ENCODE results near the gene VPS72. TPM values are rescaled to one million over a fixed set of nuclear protein-coding genes. Genes with fewer than 3 reads are reported as not detected.

Gene VPS72
- total RNA-seq, 1 donor = 34.7 TPM

DNA sequence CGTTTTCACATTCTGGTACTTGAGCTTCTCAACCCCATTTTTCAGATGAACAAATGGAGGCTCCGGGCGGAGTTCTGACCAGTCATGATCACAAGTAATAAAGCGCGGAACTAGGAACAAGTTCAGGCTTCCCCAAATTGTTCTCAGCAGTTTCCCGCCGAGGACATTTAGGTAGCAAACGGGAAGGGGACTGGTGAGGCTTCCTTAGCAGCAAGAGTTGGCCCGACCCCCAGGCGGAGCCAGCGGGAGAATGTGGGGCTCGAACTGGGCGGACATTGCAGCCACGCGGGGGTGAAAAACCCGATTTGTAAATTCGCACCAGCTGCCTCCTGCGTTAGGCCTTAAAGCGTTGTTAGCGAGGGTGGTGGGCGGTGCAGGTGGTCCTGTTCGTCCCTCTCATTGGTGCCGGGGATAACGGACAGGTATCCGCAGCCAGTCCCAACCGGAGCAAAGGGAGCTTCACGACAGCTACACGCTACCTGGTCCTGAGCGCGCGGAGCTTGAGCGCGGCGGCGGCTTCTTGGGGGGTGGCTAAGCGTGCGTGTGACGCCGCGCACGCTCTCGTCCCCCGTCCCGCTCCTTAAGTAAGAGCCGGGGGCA lies 58.9 kb downstream of the VPS72 start:
- H3K4me2 ChIP-seq (ENCODE audit: insufficient read depth, low read length) = peak overlapping the region; percentile 91
- peaks cover 10% of the 10 kb centered on the region for H3K4me1 ChIP-seq (ENCODE audit: insufficient read depth, low read length)
- no peaks in the 10 kb centered on the region for H3K36me3 ChIP-seq (ENCODE audit: insufficient read depth, low read length)
- peak; percentile 98 for DNase-seq (ENCODE audit: insufficient read length, low spot score, missing footprints)
- no peaks in the 10 kb centered on the region for H3K9me3 ChIP-seq (ENCODE audit: low read depth, low read length)
- peak overlapping the region; percentile 83 for H2AFZ ChIP-seq (ENCODE audit: low read length)
- H3K4me3 ChIP-seq (ENCODE audit: insufficient read depth, low read length) = peak overlapping the region; percentile 64
- TF ChIP-seq, protein P1, sequence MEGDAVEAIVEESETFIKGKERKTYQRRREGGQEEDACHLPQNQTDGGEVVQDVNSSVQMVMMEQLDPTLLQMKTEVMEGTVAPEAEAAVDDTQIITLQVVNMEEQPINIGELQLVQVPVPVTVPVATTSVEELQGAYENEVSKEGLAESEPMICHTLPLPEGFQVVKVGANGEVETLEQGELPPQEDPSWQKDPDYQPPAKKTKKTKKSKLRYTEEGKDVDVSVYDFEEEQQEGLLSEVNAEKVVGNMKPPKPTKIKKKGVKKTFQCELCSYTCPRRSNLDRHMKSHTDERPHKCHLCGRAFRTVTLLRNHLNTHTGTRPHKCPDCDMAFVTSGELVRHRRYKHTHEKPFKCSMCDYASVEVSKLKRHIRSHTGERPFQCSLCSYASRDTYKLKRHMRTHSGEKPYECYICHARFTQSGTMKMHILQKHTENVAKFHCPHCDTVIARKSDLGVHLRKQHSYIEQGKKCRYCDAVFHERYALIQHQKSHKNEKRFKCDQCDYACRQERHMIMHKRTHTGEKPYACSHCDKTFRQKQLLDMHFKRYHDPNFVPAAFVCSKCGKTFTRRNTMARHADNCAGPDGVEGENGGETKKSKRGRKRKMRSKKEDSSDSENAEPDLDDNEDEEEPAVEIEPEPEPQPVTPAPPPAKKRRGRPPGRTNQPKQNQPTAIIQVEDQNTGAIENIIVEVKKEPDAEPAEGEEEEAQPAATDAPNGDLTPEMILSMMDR (IDR thresholded peaks at IDR 0.05; ENCODE audit: extremely low read depth, low read depth, low read length) = no peak
- no peaks in the 10 kb centered on the region for H3K79me2 ChIP-seq (ENCODE audit: insufficient read depth, low read length)
- H3K27me3 ChIP-seq (ENCODE audit: insufficient read depth, low read length) = no peaks in the 10 kb centered on the region
- H3K27ac ChIP-seq (ENCODE audit: low read depth, low read length) = no peak overlapping the region
- H4K20me1 ChIP-seq (ENCODE audit: insufficient read depth, low read length) = no peaks in the 10 kb centered on the region

DNA sequence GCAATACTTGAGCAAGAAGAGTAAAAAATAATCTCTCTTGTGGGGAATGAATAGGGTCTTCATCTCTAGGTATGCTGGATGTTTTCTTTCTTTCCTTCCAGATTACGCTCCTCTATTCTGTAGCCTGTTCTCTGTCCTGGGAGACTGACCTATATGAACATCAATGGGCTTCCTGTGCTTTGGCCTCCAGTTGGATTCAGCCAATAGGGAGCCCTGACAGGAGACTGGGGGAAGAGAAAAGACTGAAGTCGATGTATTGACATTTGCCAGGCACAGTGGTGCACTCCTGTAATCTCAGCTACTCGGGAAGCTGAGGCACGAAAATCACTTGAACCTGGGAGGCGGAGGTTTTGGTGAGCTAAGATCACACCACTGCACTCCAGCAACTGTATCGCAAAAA lies 61.2 kb downstream of the VPS72 start:
- no peaks in the 10 kb centered on the region for H3K36me3 ChIP-seq (ENCODE audit: insufficient read depth, low read length)
- TF ChIP-seq, protein P1 (IDR thresholded peaks at IDR 0.05; ENCODE audit: extremely low read depth, low read depth, low read length) = no peak
- no peak overlapping the region for H3K4me3 ChIP-seq (ENCODE audit: insufficient read depth, low read length)
- no peak for DNase-seq (ENCODE audit: insufficient read length, low spot score, missing footprints)
- peaks cover 10% of the 10 kb centered on the region for H3K4me1 ChIP-seq (ENCODE audit: insufficient read depth, low read length)
- no peak overlapping the region for H3K27ac ChIP-seq (ENCODE audit: low read depth, low read length)
- H3K9me3 ChIP-seq (ENCODE audit: low read depth, low read length) = no peaks in the 10 kb centered on the region
- H3K4me2 ChIP-seq (ENCODE audit: insufficient read depth, low read length) = no peak overlapping the region
- no peak overlapping the region for H2AFZ ChIP-seq (ENCODE audit: low read length)
- no peaks in the 10 kb centered on the region for H3K27me3 ChIP-seq (ENCODE audit: insufficient read depth, low read length)
- no peaks in the 10 kb centered on the region for H4K20me1 ChIP-seq (ENCODE audit: insufficient read depth, low read length)
- H3K79me2 ChIP-seq (ENCODE audit: insufficient read depth, low read length) = no peaks in the 10 kb centered on the region

Other genes starting within 250 kb of the VPS72 start
- gene CERS2, start 215.4 kb downstream of the VPS72 start, total RNA-seq = 159 and 164 TPM in 2 replicates
- gene ANXA9, start 207.9 kb downstream of the VPS72 start, total RNA-seq = under 0.01 TPM in 2 replicates
- 17.1 and 18.1 TPM in 2 replicates for gene MINDY1, start 183.3 kb downstream of the VPS72 start, total RNA-seq
- gene PRUNE1, start 181.7 kb downstream of the VPS72 start, total RNA-seq = 8.3 and 11.6 TPM in 2 replicates
- gene BNIPL, start 153.6 kb downstream of the VPS72 start, total RNA-seq = under 0.01 and 1.2 TPM in 2 replicates
- gene C1orf56, start 142.4 kb downstream of the VPS72 start, total RNA-seq = 4.4 and 5.4 TPM in 2 replicates
- 44.8 and 49.6 TPM in 2 replicates for gene CDC42SE1, start 130.6 kb downstream of the VPS72 start, total RNA-seq
- gene MLLT11, start 129.8 kb downstream of the VPS72 start, total RNA-seq = 1.4 and 1.8 TPM in 2 replicates
- gene GABPB2, start 119.4 kb downstream of the VPS72 start, total RNA-seq = 15.6 and 16.3 TPM in 2 replicates
- 1.5 and 2.2 TPM in 2 replicates for gene SEMA6C, start 43.6 kb downstream of the VPS72 start, total RNA-seq
- gene TNFAIP8L2, start 33.5 kb downstream of the VPS72 start, total RNA-seq = not detected in 2 replicates
- 10.6 and 12.7 TPM in 2 replicates for gene LYSMD1, start 24.3 kb downstream of the VPS72 start, total RNA-seq
- 25.3 and 26.8 TPM in 2 replicates for gene SCNM1, start 24.1 kb downstream of the VPS72 start, total RNA-seq
- 0.36 TPM in 1 of 2 replicates, not detected in the other for gene TMOD4, start 14.2 kb downstream of the VPS72 start, total RNA-seq
- 64.5 and 67.7 TPM in 2 replicates for gene PIP5K1A, start 8.4 kb upstream of the VPS72 start, total RNA-seq
- 140 and 150 TPM in 2 replicates for gene PSMD4, start 64.5 kb upstream of the VPS72 start, total RNA-seq
- 15.9 and 16.5 TPM in 2 replicates for gene ZNF687, start 92.1 kb upstream of the VPS72 start, total RNA-seq
- gene PI4KB, start 137.2 kb upstream of the VPS72 start, total RNA-seq = 43.3 and 43.8 TPM in 2 replicates
- 22.4 and 24.2 TPM in 2 replicates for gene RFX5, start 157.1 kb upstream of the VPS72 start, total RNA-seq
- 28.3 and 42.0 TPM in 2 replicates for gene SELENBP1, start 182.5 kb upstream of the VPS72 start, total RNA-seq
- gene PSMB4, start 209.4 kb upstream of the VPS72 start, total RNA-seq = 362 and 375 TPM in 2 replicates